ENCODE measurements around the gene RAD52.
A peak's percentile ranks its signal among the peaks of the same experiment; 100 is the strongest.

Gene RAD52

GRCh38 chr12:949453-950191 is at the start of gene RAD52:
TSS of gene RAD52 (minus strand) at chr12:949694. CDS start at chr12:933058, 16,636 bp downstream.
- peak within 1 kb of the TSS; percentile 85 for H3K4me3 ChIP-seq (ENCODE audit: low read depth, low read length)
- TF ChIP-seq CTCF (IDR thresholded peaks at IDR 0.05; ENCODE audit: low read depth, low read length, missing control alignments) = peak; percentile 81
- peak; percentile 97 for DNase-seq (ENCODE audit: low read depth)

GRCh38 chr12:998020-998874 is 48.8 kb upstream of the RAD52 start:
- DNase-seq (ENCODE audit: low read depth) = no peak
- H3K4me3 ChIP-seq (ENCODE audit: low read depth, low read length) = no peak overlapping the region

GRCh38 chr12:997505-997904 is 48.0 kb upstream of the RAD52 start:
- DNase-seq (ENCODE audit: low read depth) = no peak
- H3K4me3 ChIP-seq (ENCODE audit: low read depth, low read length) = no peak overlapping the region

More at GRCh38 chr12:998020-998874, 48.8 kb upstream of the RAD52 start:
- no peak for TF ChIP-seq CTCF (IDR thresholded peaks at IDR 0.05; ENCODE audit: low read depth, low read length, missing control alignments)

GRCh38 chr12:996881-997280 is 47.4 kb upstream of the RAD52 start:
- H3K4me3 ChIP-seq (ENCODE audit: low read depth, low read length) = no peak overlapping the region
- TF ChIP-seq CTCF (IDR thresholded peaks at IDR 0.05; ENCODE audit: low read depth, low read length, missing control alignments) = no peak
- no peak for DNase-seq (ENCODE audit: low read depth)

More at GRCh38 chr12:997505-997904, 48.0 kb upstream of the RAD52 start:
- no peak for TF ChIP-seq CTCF (IDR thresholded peaks at IDR 0.05; ENCODE audit: low read depth, low read length, missing control alignments)

- DNase-seq (ENCODE audit: low read depth) = no peak
- TF ChIP-seq CTCF (IDR thresholded peaks at IDR 0.05; ENCODE audit: low read depth, low read length, missing control alignments) = no peak
- no peak overlapping the region for H3K4me3 ChIP-seq (ENCODE audit: low read depth, low read length)
Observed at GRCh38 chr12:992647-993046, 43.2 kb upstream of the RAD52 start.

- peak overlapping the region; percentile 76 for H3K4me3 ChIP-seq (ENCODE audit: low read depth, low read length)
- TF ChIP-seq CTCF (IDR thresholded peaks at IDR 0.05; ENCODE audit: low read depth, low read length, missing control alignments) = no peak
- no peak for DNase-seq (ENCODE audit: low read depth)
Observed at GRCh38 chr12:991350-992333, 42.1 kb upstream of the RAD52 start.

All from GM12864 (cell line).